Panc1 (cell line): ENCODE measurements around the gene ARHGEF7.

ENCODE experiments used
- POLR2AphosphoS5 ChIP-seq: IDR thresholded peaks from 2 replicates; pipeline ENCODE4 v1.6.1; 2012; ENCODE audit warnings: mild to moderate bottlenecking, low read depth, low read length, moderate library complexity
- SIN3A ChIP-seq: IDR thresholded peaks from 2 replicates; pipeline ENCODE4 v1.6.1; 2012; ENCODE audit warnings: low read depth, mild to moderate bottlenecking, low read length, moderate library complexity, borderline replicate concordance; ENCODE audit not compliant: insufficient read depth
- TF ChIP-seq, protein P1 (sequence below): fragments of 450-650 bp; IDR thresholded peaks from 2 replicates; pipeline ENCODE4 v1.5.1; 2017; ENCODE audit warnings: mild to moderate bottlenecking

DNA sequence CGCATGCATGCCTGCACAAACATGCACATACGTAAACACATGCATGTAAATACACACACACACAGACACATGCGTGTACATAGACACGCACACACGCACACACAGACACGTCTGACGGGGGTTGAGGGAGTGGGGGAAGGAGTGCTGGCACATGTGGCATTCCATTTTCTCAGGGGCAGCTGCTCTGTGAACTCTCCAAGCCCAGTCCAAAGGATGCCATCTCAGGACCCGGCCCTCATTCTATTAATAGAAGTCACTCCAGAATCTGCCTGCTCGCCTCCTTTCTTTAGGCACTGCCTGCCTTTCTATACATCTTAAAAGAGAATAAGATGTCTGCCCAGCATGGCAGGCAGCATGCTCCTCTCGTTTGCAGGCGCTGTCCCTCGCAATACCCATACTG, 5.3 kb downstream of the ARHGEF7 start:
- no peak for TF ChIP-seq SIN3A
- TF ChIP-seq, protein P1, sequence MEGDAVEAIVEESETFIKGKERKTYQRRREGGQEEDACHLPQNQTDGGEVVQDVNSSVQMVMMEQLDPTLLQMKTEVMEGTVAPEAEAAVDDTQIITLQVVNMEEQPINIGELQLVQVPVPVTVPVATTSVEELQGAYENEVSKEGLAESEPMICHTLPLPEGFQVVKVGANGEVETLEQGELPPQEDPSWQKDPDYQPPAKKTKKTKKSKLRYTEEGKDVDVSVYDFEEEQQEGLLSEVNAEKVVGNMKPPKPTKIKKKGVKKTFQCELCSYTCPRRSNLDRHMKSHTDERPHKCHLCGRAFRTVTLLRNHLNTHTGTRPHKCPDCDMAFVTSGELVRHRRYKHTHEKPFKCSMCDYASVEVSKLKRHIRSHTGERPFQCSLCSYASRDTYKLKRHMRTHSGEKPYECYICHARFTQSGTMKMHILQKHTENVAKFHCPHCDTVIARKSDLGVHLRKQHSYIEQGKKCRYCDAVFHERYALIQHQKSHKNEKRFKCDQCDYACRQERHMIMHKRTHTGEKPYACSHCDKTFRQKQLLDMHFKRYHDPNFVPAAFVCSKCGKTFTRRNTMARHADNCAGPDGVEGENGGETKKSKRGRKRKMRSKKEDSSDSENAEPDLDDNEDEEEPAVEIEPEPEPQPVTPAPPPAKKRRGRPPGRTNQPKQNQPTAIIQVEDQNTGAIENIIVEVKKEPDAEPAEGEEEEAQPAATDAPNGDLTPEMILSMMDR = no peak
- TF ChIP-seq POLR2AphosphoS5 = no peak
